HUES6 (cell line): ENCODE measurements around the gene GPR160.
"Not testable (repeated sequence)": the region's sequence is repeated elsewhere in the genome, so short reads cannot be mapped to it uniquely, and the experiment has no call there.

ENCODE experiments used
- H3K27ac ChIP-seq: 2 replicates; pipeline ENCODE4 v1.7.0; 2013; ENCODE audit warnings: low read depth, mild to moderate bottlenecking, low read length, inconsistent platforms
- H3K27me3 ChIP-seq: 2 replicates; pipeline ENCODE4 v1.6.1; 2013; ENCODE audit warnings: low read length; ENCODE audit not compliant: control insufficient read depth, insufficient read depth
- H3K36me3 ChIP-seq: 2 replicates; pipeline ENCODE4 v1.6.1; 2013; ENCODE audit warnings: low read length; ENCODE audit not compliant: control insufficient read depth, insufficient read depth
- H3K4me1 ChIP-seq: 2 replicates; pipeline ENCODE4 v1.6.1; 2013; ENCODE audit warnings: low read length; ENCODE audit not compliant: control insufficient read depth, insufficient read depth
- H3K4me3 ChIP-seq: 2 replicates; pipeline ENCODE4 v1.5.1; 2013; ENCODE audit warnings: low read depth, low read length
- H3K9ac ChIP-seq: one replicate; pipeline ENCODE4 v1.6.1; 2013; ENCODE audit warnings: mild to moderate bottlenecking, low read length
- H3K9me3 ChIP-seq: 2 replicates; pipeline ENCODE4 v1.6.1; 2013; ENCODE audit warnings: low read depth, low read length; ENCODE audit not compliant: control insufficient read depth, insufficient read depth

The GPR160 gene

DNA sequence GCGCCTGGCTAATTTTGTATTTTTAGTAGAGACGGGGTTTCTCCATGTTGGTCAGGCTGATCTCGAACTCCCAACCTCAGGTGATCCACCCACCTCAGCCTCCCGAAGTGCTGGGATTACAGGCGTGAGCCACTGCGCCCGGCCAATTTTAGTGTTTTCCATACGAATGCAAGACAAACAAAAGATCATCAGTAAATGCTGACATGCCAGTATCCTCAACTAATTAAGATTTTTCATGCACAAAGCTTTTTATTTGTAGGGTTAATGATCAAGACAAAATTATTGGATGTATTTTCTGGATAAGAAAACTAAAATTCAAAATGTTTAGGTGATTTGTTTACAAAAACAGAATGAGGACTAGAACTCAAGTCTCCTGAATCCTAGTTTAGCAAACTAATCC, 76.4 kb downstream of the GPR160 start:
- not testable (repeated sequence) for H3K4me3 ChIP-seq, H3K4me1 ChIP-seq, H3K27ac ChIP-seq, H3K27me3 ChIP-seq, H3K9me3 ChIP-seq, H3K9ac ChIP-seq
- H3K36me3 ChIP-seq = peaks cover 41% of the 10 kb centered on the region

DNA sequence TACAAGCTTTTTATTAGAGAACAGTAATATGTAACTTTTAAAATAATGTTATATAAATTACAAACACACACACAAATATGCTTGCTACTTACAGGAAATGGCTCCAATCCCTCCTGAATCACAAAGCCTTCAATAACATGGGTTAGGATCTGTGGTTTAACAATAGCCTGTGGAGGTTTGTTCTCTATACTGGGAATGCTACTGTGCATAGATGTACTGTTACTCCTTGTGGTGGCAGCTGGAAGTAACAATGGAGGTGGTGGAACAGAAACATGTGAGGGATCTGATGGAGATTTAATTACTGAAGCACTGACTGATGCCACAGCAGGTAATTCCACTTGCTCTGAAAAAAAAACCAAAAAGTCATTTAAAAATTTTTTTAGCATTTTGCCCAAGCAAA, 79.3 kb downstream of the GPR160 start:
- Histone ChIP-seq H3K4me1 (no peaks in the 10 kb centered on the region), H3K27me3 (no peaks in the 10 kb centered on the region), H3K27ac (no peak overlapping the region), H3K9ac (no peak overlapping the region), H3K36me3 (peaks cover 58% of the 10 kb centered on the region), H3K4me3 (no peak overlapping the region), H3K9me3 (no peaks in the 10 kb centered on the region)

DNA sequence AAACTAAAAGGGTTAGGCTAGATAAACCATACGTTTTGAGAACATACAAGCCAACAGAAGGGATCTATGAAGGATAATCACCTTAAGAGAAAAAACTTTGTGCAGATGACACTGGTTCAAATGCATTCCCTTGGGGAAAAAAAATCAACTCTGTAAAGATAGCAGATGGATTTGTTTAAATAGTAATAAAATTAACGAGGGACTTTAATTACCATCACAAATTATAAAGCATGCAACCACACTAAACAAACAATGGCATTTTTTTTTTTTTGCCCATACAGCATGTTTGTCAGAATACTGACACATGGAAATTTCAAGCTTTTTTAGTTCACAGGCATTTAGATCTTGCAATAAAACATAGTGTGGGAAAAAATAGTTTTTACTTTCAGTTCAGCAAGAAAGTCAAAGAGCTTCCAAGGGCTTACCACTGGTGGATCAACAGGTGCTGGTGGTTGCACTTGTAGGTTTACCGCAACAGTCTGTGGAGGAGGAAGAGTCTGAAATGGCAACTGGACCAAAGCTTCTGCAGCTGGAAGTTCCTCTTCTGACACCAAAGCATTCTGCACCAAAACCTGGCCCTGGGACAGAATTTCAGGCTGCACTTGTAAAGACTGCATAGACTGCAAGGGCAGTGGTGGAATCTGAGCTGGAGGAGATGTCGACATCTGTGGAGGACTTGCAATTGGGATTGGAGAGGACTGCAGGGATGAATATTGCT, 90.6 kb downstream of the GPR160 start:
- Histone ChIP-seq H3K27ac (no peak overlapping the region), H3K9ac (no peak overlapping the region), H3K27me3 (no peaks in the 10 kb centered on the region), H3K4me3 (no peak overlapping the region), H3K36me3 (peaks cover 20% of the 10 kb centered on the region), H3K4me1 (no peaks in the 10 kb centered on the region), H3K9me3 (no peaks in the 10 kb centered on the region)

DNA sequence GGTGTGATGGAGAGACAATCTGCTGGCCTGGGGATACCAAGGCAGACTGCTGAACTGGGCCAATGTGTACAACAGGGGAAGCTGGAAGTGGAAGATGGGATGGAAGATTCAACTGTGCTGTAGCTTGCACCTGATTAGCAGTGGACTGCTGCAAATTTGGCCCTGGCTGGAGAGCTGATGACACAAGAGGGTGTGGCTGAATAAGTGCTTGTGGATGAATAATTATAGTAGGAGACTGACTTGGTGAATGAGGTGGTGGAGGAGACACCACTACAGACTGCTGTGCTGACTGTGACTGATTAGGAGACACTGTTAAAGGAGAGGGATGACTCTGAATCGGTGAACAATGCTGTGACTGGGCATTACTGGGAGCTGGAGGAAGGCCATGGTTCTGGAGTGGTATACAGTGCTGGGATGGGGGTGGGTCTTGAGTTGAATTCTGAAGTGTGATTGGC, 91.2 kb downstream of the GPR160 start:
- no peaks in the 10 kb centered on the region for H3K9me3 ChIP-seq
- no peak overlapping the region for H3K9ac ChIP-seq
- no peak overlapping the region for H3K27ac ChIP-seq
- H3K27me3 ChIP-seq = no peaks in the 10 kb centered on the region
- H3K36me3 ChIP-seq = peaks cover 24% of the 10 kb centered on the region
- no peak overlapping the region for H3K4me3 ChIP-seq
- no peaks in the 10 kb centered on the region for H3K4me1 ChIP-seq

DNA sequence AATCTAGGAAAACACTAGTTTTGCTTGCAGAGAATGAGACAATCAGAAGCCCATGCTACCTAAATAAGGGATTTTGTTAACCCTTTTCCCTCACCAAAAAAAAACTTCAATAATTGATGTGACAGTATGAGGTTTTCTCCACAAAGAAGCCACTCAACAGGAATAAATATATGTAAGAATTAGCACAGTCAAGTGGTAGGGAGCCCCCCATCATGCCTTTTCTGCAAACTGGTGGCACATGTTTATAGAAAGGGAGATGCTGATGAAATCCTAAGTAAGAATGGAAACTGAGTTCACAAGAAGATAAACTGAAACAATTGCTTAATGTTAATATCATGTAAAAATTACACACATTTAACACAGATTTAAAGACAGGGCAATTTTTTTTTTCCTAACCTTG, 92.7 kb downstream of the GPR160 start:
- Histone ChIP-seq H3K27me3 (no peaks in the 10 kb centered on the region), H3K27ac (no peak overlapping the region), H3K4me1 (no peaks in the 10 kb centered on the region), H3K9ac (no peak overlapping the region), H3K36me3 (peaks cover 31% of the 10 kb centered on the region), H3K9me3 (no peaks in the 10 kb centered on the region), H3K4me3 (no peak overlapping the region)

DNA sequence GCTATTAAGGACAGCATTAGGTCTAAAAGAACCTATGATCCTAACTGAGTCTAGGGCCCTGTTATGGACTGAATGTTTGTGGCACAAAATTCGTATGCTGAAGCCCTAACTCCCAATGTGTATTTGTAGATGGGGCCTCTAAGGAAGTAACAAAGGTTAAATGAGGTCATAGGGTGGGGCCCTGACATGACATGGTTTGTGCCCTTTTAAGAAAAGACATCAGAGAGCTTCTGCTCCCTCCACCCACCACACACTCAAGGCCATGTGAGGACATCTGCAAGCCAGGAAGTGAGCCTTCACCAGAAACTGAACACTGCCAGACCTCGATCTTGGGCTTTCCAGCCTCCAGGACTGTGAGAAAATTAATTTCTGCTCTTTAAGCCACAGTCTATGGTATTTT, 94.5 kb downstream of the GPR160 start:
- Histone ChIP-seq H3K27me3 (no peaks in the 10 kb centered on the region), H3K27ac (no peak overlapping the region), H3K9me3 (no peaks in the 10 kb centered on the region), H3K36me3 (peaks cover 38% of the 10 kb centered on the region), H3K9ac (no peak overlapping the region), H3K4me1 (no peaks in the 10 kb centered on the region), H3K4me3 (no peak overlapping the region)
